ENCODE measurements around the gene NPB. TPM values are rescaled to one million over a fixed set of nuclear protein-coding genes. Genes with fewer than 3 reads are reported as not detected.

The NPB gene
- polyA plus RNA-seq, 3 donors: 0.08 to 0.16 TPM; not detected in 1

DNA sequence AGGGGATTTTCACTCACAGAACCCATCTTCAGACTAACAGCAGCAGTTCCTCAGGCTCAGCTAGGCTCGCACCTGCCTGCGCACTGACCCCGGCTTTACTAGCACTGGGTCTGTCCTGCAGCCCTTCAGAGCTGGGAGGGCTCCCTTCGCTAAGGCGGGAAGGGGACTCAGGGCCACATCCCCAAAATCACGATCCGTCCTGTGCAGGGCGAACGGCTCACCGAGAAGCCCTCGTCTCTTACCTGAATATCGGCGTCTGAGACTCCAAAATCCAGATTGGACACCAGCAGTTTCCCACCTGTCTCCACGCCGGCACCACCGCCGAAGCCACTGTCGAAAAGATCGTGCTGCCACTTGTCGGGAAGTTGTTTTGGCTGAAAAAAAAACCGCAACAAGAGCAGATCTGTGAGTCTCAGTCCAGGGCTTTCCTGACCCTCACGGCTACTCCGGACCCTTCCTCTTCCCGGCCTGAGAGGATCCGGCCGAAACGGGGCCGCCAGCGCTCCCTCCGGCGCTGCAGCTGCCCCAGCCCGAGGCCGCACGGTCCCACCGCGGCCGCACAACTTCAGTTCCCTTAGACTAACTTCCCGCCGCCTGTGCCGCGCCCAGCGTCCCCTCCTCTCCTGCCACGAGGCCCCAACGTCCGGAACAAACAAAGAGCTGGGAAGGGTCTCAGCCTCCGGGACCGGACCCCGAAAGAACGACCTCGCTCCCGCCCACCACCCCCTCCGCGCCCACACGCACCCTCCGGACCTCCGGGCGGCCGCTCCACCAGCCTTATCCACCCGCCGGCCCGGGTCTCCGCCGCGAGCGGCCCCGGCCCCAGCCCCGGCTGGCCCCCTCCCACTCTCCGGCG is 11.4 kb upstream of the NPB start:
- Mint-ChIP-seq H3K4me3 (peak overlapping the region; percentile 89 to 90), H3K27me3 (ENCODE audit: low read depth in 3 of 3) (peaks cover 0 to 2% (median 0%) of the 10 kb centered on the region in 3 donors)

DNA sequence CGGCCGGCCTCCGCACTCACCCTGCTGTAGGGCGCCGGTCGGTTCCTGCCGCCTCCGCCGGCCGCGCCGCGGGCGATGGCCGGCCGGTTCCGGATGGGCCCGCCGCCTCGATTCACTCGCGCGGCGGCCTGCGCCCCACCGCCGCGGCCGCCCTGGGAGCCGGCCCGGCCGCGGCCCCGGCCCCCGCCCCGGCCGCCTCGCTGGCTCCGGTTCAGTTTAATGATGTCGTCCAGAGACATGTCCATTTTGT is 10.8 kb upstream of the NPB start:
- peaks cover 0 to 2% (median 0%) of the 10 kb centered on the region in 3 donors for H3K27me3 Mint-ChIP-seq (ENCODE audit: low read depth in 3 of 3)

More for the DNA sequence above, 11.4 kb upstream of the NPB start:
- no peaks in the 10 kb centered on the region for H3K9me3 ChIP-seq (replicated peaks in 1 of 2; ENCODE audit: control insufficient read depth in 1 of 2, insufficient read depth in 1 of 2, low read length in 2 of 2)
- no peaks in the 10 kb centered on the region for H3K27me3 ChIP-seq (ENCODE audit: control insufficient read depth in 2 of 2, insufficient read depth in 2 of 2, low read length in 2 of 2)
- DNase-seq: peak in 1 of 3 donors; percentile 38
- Mint-ChIP-seq H3K9me3 (peaks cover 0 to 2% (median 0%) of the 10 kb centered on the region in 7 donors), H3K4me1 (peaks cover 15% of the 10 kb centered on the region), H3K36me3 (peaks cover 50 to 67% of the 10 kb centered on the region in 2 donors), H3K27ac (peak overlapping the region; percentile 85 to 98 (median 93))
- no peak for TF ChIP-seq CTCF (IDR thresholded peaks at IDR 0.05)
- H3K79me2 ChIP-seq (ENCODE audit: insufficient read depth, low read length): peaks cover 71% of the 10 kb centered on the region
- intact Hi-C loops (cut with micrococcal nuclease): no loop called here
- peak overlapping the region; percentile 52 to 90 (median 75) for H3K4me3 ChIP-seq (replicated peaks in 1 of 3; ENCODE audit: low read depth in 2 of 3, low read length in 3 of 3)
- peaks cover 48 to 65% of the 10 kb centered on the region in 2 donors for H3K36me3 ChIP-seq (replicated peaks in 1 of 2; ENCODE audit: control insufficient read depth in 1 of 2, insufficient read depth in 2 of 2, low read length in 2 of 2)
- peaks cover 30% of the 10 kb centered on the region for H4K20me1 ChIP-seq (ENCODE audit: insufficient read depth, low read length)
- peak overlapping the region; percentile 55 to 82 for H3K27ac ChIP-seq (ENCODE audit: low read depth in 1 of 2, low read length in 2 of 2)
- peak overlapping the region; percentile 92 for H3K9ac ChIP-seq (ENCODE audit: insufficient read depth, low read length, poor library complexity, severe bottlenecking)
- H2AFZ ChIP-seq (ENCODE audit: insufficient read depth, low read depth, low read length, poor library complexity, severe bottlenecking): no peak overlapping the region
- peak overlapping the region; percentile 88 for H3K4me2 ChIP-seq (replicated peaks; ENCODE audit: extremely low read depth, low read length, poor library complexity, severe bottlenecking)
- WGBS (ENCODE audit: insufficient coverage): 12% methylated on average over 58 of the region's 69 CpGs
- H3K4me1 ChIP-seq (ENCODE audit: control insufficient read depth in 1 of 2, insufficient read depth in 2 of 2, low read length in 2 of 2): peaks cover 16 to 25% of the 10 kb centered on the region in 2 donors

More for the DNA sequence above, 10.8 kb upstream of the NPB start:
- peaks cover 0 to 2% (median 0%) of the 10 kb centered on the region in 7 donors for H3K9me3 Mint-ChIP-seq
- Histone ChIP-seq H3K79me2 (ENCODE audit: insufficient read depth, low read length) (peaks cover 67% of the 10 kb centered on the region), H2AFZ (ENCODE audit: insufficient read depth, low read depth, low read length, poor library complexity, severe bottlenecking) (peak overlapping the region; percentile 81), H4K20me1 (ENCODE audit: insufficient read depth, low read length) (peaks cover 25% of the 10 kb centered on the region), H3K27ac (ENCODE audit: low read depth in 1 of 2, low read length in 2 of 2) (peak overlapping the region in 1 of 2 donors; percentile 85), H3K36me3 (replicated peaks in 1 of 2; ENCODE audit: control insufficient read depth in 1 of 2, insufficient read depth in 2 of 2, low read length in 2 of 2) (peaks cover 42 to 65% of the 10 kb centered on the region in 2 donors), H3K27me3 (ENCODE audit: control insufficient read depth in 2 of 2, insufficient read depth in 2 of 2, low read length in 2 of 2) (no peaks in the 10 kb centered on the region), H3K9me3 (replicated peaks in 1 of 2; ENCODE audit: control insufficient read depth in 1 of 2, insufficient read depth in 1 of 2, low read length in 2 of 2) (no peaks in the 10 kb centered on the region), H3K4me1 (ENCODE audit: control insufficient read depth in 1 of 2, insufficient read depth in 2 of 2, low read length in 2 of 2) (peaks cover 16 to 25% of the 10 kb centered on the region in 2 donors), H3K4me2 (replicated peaks; ENCODE audit: extremely low read depth, low read length, poor library complexity, severe bottlenecking) (peak overlapping the region; percentile 88), H3K9ac (ENCODE audit: insufficient read depth, low read length, poor library complexity, severe bottlenecking) (peak overlapping the region; percentile 92), H3K4me3 (replicated peaks in 1 of 3; ENCODE audit: low read depth in 2 of 3, low read length in 3 of 3) (peak overlapping the region; percentile 52 to 90 (median 75))
- peak overlapping the region; percentile 86 to 93 for H3K4me3 Mint-ChIP-seq
- WGBS (ENCODE audit: insufficient coverage): under 1% methylated on average over 40 of the region's 40 CpGs
- TF ChIP-seq CTCF (IDR thresholded peaks at IDR 0.05): no peak
- intact Hi-C loops (cut with micrococcal nuclease): no loop called here
- H3K4me1 Mint-ChIP-seq: peaks cover 15% of the 10 kb centered on the region
- DNase-seq: no peak
- H3K36me3 Mint-ChIP-seq: peaks cover 46 to 66% of the 10 kb centered on the region in 2 donors
- H3K27ac Mint-ChIP-seq: peak overlapping the region; percentile 91 to 97 (median 95)

All from CD14-positive monocyte (primary cell).